Peyer's patch (tissue), 4 donors: ENCODE results near the gene GCLC.

Experiments used
- POLR2A ChIP-seq, 2 donors: fragments of 450-650 bp; IDR thresholded peaks; one replicate each; pipeline ENCODE4 v1.5.1; 2017; ENCODE audit warnings: antibody characterized with exemption in 2 of 2, mild to moderate bottlenecking in 2 of 2, moderate library complexity in 2 of 2
- TF ChIP-seq, protein P1 (sequence below), 6 experiments: fragments of 450-650 bp in 4 of 6; fragments of 200-600 bp in 2 of 6; sonication (generic) in 1 of 6; IDR thresholded peaks; one replicate each; pipeline ENCODE4 v1.5.1; 2017 to 2019; ENCODE audit warnings: antibody characterized with exemption in 6 of 6, mild to moderate bottlenecking in 3 of 6, moderate library complexity in 1 of 6

DNA sequence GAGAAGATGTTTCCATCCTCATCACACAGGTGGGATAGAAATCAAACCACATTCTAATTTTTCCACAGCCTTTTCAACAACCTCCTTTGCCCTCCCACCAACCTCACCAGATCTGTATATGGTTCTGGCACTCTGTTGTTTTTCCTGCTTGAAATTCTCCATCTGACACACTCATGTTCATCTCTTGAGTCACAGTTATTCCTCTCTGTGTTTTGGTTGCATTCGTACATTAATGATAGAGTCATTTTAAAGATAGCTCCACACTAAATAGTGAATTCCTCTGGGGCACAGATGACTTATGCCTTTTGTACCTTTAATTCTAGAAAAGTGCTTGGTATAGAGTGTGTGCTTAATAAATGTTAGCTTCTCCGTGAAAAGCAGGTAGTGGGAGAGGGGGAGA lies 1.4 kb upstream of the GCLC start:
- TF ChIP-seq, protein P1, sequence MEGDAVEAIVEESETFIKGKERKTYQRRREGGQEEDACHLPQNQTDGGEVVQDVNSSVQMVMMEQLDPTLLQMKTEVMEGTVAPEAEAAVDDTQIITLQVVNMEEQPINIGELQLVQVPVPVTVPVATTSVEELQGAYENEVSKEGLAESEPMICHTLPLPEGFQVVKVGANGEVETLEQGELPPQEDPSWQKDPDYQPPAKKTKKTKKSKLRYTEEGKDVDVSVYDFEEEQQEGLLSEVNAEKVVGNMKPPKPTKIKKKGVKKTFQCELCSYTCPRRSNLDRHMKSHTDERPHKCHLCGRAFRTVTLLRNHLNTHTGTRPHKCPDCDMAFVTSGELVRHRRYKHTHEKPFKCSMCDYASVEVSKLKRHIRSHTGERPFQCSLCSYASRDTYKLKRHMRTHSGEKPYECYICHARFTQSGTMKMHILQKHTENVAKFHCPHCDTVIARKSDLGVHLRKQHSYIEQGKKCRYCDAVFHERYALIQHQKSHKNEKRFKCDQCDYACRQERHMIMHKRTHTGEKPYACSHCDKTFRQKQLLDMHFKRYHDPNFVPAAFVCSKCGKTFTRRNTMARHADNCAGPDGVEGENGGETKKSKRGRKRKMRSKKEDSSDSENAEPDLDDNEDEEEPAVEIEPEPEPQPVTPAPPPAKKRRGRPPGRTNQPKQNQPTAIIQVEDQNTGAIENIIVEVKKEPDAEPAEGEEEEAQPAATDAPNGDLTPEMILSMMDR (IDR thresholded peaks at IDR 0.05), result no peak
- TF ChIP-seq POLR2A (IDR thresholded peaks at IDR 0.05), result no peak
